Ishikawa (cell line): ENCODE results near the gene WNT3A.

Experiments
- CEBPB ChIP-seq: IDR thresholded peaks from 2 replicates; pipeline ENCODE4 v1.6.1; 2012
- CREB1 ChIP-seq: IDR thresholded peaks from 2 replicates; pipeline ENCODE4 v1.6.1; 2012; ENCODE audit warnings: low read depth
- EGR1 ChIP-seq: IDR thresholded peaks from 2 replicates; pipeline ENCODE4 v1.6.1; 2012
- EP300 ChIP-seq: IDR thresholded peaks from 2 replicates; pipeline ENCODE4 v1.6.1; 2012; ENCODE audit warnings: borderline replicate concordance
- FOXM1 ChIP-seq: IDR thresholded peaks from 2 replicates; pipeline ENCODE4 v1.6.1; 2012; ENCODE audit warnings: low read depth, borderline replicate concordance
- NFIC ChIP-seq: IDR thresholded peaks from 2 replicates; pipeline ENCODE4 v1.6.1; 2012
- RAD21 ChIP-seq: IDR thresholded peaks from 2 replicates; pipeline ENCODE4 v1.6.1; 2012; ENCODE audit warnings: low read depth
- TAF1 ChIP-seq: IDR thresholded peaks from 2 replicates; pipeline ENCODE4 v1.6.1; 2012; ENCODE audit warnings: low read depth, mild to moderate bottlenecking
- TCF12 ChIP-seq: IDR thresholded peaks from 2 replicates; pipeline ENCODE4 v1.6.1; 2012; ENCODE audit warnings: low read depth
- TEAD4 ChIP-seq: IDR thresholded peaks from 2 replicates; pipeline ENCODE4 v1.6.1; 2012
- YY1 ChIP-seq: IDR thresholded peaks from 2 replicates; pipeline ENCODE4 v1.6.1; 2012; ENCODE audit warnings: low read depth
- ZBTB7A ChIP-seq: IDR thresholded peaks from 2 replicates; pipeline ENCODE4 v1.6.1; 2012; ENCODE audit warnings: low read depth
- TF ChIP-seq, protein P1 (sequence below): IDR thresholded peaks from 2 replicates; pipeline ENCODE4 v1.6.1; 2012
- TF ChIP-seq, protein P2 (sequence below): IDR thresholded peaks from 2 replicates; pipeline ENCODE4 v1.6.1; 2012; ENCODE audit warnings: low read depth, mild to moderate bottlenecking
- TF ChIP-seq, protein P3 (sequence below): IDR thresholded peaks from 2 replicates; pipeline ENCODE4 v1.6.1; 2012

Gene WNT3A

DNA sequence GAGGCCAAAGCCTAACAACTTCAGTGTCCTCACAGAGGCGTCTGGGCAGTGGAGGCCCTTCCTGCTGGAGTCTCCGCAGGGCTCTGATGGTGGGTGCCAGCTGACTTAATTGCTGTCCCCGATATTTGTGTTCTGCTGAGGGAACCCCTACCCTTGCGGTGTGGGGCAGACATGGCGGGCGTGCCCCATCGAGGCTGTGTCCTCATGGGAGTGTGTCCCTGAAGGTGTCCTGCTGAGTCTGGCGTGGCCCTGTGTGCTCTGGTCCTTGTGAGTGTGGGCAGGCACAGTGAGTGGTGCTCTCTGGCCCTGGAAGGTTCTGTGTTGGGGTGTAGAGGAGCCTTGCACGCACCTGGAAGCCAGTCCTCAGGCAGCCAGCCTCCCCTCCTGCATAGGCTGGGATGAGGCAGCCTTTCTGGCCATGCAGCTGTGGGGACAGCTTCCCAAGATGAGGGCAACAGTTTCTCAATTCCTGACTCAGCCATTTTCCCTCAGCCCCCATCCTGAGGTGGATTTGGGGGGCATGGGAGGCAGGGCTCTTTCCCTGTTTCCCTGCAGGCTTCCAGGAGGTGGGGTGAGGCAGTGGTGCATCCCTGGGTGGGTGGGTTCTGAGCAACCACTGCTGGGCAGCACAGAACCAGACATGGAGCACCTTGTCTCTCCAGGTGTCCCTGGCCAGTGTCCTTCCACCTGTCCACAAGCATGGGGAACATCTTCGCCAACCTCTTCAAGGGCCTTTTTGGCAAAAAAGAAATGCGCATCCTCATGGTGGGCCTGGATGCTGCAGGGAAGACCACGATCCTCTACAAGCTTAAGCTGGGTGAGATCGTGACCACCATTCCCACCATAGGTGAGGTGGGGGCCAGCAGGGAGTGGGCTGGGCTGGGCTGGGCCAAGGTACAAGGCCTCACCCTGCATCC is 89.9 kb downstream of the WNT3A start:
- no peak for TF ChIP-seq TCF12
- TF ChIP-seq TAF1 = no peak
- no peak for TF ChIP-seq YY1
- TF ChIP-seq, protein P1, sequence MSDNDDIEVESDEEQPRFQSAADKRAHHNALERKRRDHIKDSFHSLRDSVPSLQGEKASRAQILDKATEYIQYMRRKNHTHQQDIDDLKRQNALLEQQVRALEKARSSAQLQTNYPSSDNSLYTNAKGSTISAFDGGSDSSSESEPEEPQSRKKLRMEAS = no peak
- no peak for TF ChIP-seq TEAD4
- TF ChIP-seq FOXM1 = no peak
- no peak for TF ChIP-seq ZBTB7A
- TF ChIP-seq NFIC = no peak
- no peak for TF ChIP-seq EGR1
- TF ChIP-seq, protein P2, sequence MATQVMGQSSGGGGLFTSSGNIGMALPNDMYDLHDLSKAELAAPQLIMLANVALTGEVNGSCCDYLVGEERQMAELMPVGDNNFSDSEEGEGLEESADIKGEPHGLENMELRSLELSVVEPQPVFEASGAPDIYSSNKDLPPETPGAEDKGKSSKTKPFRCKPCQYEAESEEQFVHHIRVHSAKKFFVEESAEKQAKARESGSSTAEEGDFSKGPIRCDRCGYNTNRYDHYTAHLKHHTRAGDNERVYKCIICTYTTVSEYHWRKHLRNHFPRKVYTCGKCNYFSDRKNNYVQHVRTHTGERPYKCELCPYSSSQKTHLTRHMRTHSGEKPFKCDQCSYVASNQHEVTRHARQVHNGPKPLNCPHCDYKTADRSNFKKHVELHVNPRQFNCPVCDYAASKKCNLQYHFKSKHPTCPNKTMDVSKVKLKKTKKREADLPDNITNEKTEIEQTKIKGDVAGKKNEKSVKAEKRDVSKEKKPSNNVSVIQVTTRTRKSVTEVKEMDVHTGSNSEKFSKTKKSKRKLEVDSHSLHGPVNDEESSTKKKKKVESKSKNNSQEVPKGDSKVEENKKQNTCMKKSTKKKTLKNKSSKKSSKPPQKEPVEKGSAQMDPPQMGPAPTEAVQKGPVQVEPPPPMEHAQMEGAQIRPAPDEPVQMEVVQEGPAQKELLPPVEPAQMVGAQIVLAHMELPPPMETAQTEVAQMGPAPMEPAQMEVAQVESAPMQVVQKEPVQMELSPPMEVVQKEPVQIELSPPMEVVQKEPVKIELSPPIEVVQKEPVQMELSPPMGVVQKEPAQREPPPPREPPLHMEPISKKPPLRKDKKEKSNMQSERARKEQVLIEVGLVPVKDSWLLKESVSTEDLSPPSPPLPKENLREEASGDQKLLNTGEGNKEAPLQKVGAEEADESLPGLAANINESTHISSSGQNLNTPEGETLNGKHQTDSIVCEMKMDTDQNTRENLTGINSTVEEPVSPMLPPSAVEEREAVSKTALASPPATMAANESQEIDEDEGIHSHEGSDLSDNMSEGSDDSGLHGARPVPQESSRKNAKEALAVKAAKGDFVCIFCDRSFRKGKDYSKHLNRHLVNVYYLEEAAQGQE = no peak
- TF ChIP-seq CEBPB = no peak
- TF ChIP-seq EP300 = no peak
- TF ChIP-seq RAD21 = no peak
- TF ChIP-seq, protein P3, sequence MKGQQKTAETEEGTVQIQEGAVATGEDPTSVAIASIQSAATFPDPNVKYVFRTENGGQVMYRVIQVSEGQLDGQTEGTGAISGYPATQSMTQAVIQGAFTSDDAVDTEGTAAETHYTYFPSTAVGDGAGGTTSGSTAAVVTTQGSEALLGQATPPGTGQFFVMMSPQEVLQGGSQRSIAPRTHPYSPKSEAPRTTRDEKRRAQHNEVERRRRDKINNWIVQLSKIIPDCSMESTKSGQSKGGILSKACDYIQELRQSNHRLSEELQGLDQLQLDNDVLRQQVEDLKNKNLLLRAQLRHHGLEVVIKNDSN = no peak
- TF ChIP-seq CREB1 = no peak

DNA sequence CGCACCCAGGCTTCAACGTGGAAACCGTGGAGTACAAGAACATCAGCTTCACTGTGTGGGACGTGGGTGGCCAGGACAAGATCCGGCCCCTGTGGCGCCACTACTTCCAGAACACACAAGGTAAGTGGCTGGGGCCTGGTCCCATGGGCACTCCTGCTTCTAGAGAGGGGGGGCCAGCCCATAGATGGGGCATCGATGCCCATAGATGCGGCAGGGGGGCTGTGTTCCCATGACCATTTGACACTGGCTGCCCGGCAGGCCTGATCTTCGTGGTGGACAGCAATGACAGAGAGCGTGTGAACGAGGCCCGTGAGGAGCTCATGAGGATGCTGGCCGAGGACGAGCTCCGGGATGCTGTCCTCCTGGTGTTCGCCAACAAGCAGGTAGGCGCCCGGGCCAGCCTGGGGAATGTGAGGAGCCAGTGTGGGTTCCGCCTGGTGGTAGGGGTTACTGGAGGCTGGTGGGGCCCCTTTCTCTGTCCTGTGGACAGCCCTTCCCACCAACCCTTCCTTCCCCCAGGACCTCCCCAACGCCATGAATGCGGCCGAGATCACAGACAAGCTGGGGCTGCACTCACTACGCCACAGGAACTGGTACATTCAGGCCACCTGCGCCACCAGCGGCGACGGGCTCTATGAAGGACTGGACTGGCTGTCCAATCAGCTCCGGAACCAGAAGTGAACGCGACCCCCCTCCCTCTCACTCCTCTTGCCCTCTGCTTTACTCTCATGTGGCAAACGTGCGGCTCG is 90.7 kb downstream of the WNT3A start:
- TF ChIP-seq CREB1 (no peak), NFIC (no peak), EP300 (no peak), EGR1 (no peak), YY1 (no peak), RAD21 (no peak), TEAD4 (no peak), ZBTB7A (no peak), FOXM1 (no peak), TAF1 (no peak), TCF12 (no peak), CEBPB (no peak)
- TF ChIP-seq, protein P3 = no peak
- TF ChIP-seq, protein P1 = no peak
- TF ChIP-seq, protein P2 = no peak

DNA sequence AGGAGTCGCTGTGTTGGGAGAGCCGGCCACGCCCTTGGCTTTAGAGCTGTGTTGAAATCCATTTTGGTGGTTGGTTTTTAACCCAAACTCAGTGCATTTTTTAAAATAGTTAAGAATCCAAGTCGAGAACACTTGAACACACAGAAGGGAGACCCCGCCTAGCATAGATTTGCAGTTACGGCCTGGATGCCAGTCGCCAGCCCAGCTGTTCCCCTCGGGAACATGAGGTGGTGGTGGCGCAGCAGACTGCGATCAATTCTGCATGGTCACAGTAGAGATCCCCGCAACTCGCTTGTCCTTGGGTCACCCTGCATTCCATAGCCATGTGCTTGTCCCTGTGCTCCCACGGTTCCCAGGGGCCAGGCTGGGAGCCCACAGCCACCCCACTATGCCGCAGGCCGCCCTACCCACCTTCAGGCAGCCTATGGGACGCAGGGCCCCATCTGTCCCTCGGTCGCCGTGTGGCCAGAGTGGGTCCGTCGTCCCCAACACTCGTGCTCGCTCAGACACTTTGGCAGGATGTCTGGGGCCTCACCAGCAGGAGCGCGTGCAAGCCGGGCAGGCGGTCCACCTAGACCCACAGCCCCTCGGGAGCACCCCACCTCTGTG is 91.6 kb downstream of the WNT3A start:
- TF ChIP-seq TAF1 (no peak), TCF12 (no peak), YY1 (no peak), CREB1 (no peak), NFIC (no peak), FOXM1 (no peak), TEAD4 (no peak), CEBPB (no peak), EP300 (no peak), EGR1 (no peak), RAD21 (no peak), ZBTB7A (no peak)
- TF ChIP-seq, protein P1 = no peak
- TF ChIP-seq, protein P3 = no peak
- TF ChIP-seq, protein P2 = no peak
